Mesenchymal stem cell (in vitro differentiated cells and primary cell): ENCODE data around the gene FOXN4.

Experiments
- DNase-seq: peaks from one replicate; pipeline ENCODE4 v3.0.0-alpha.2; 2013
- H2AFZ ChIP-seq: one replicate; pipeline ENCODE4 v1.6.1; 2013; ENCODE audit warnings: low read depth, mild to moderate bottlenecking, control low read depth, inconsistent platforms, low read length, moderate library complexity
- H2AK5ac ChIP-seq: 2 replicates; pipeline ENCODE4 v1.6.1; 2013; ENCODE audit warnings: low read length, moderate library complexity, mild to moderate bottlenecking, inconsistent platforms; ENCODE audit not compliant: severe bottlenecking
- H2BK120ac ChIP-seq: one replicate; pipeline ENCODE4 v1.6.1; 2013; ENCODE audit warnings: low read depth, mild to moderate bottlenecking, inconsistent platforms, low read length, moderate library complexity
- H2BK12ac ChIP-seq, 2 experiments: one replicate each; pipeline ENCODE4 v1.6.1; 2013; ENCODE audit warnings: inconsistent platforms in 2 of 2, low read length in 2 of 2, mild to moderate bottlenecking in 2 of 2, moderate library complexity in 2 of 2, control low read depth in 1 of 2
- H2BK15ac ChIP-seq: one replicate; pipeline ENCODE4 v1.6.1; 2013; ENCODE audit warnings: mild to moderate bottlenecking, low read depth, inconsistent platforms; ENCODE audit not compliant: poor library complexity, severe bottlenecking
- H2BK5ac ChIP-seq: 2 replicates; pipeline ENCODE4 v1.6.1; 2013; ENCODE audit warnings: low read depth, mild to moderate bottlenecking, low read length, control low read depth, inconsistent platforms; ENCODE audit not compliant: poor library complexity, severe bottlenecking
- H3K14ac ChIP-seq, 2 experiments: one replicate each; pipeline ENCODE4 v1.6.1; 2013; ENCODE audit warnings: inconsistent platforms in 2 of 2, low read length in 2 of 2, control low read depth in 1 of 2, mild to moderate bottlenecking in 1 of 2, moderate library complexity in 1 of 2
- H3K18ac ChIP-seq, 2 experiments: one replicate each; pipeline ENCODE4 v1.6.1; 2013; ENCODE audit warnings: inconsistent platforms in 2 of 2, low read length in 2 of 2, control low read depth in 1 of 2, low read depth in 1 of 2, mild to moderate bottlenecking in 1 of 2
- H3K23ac ChIP-seq, 2 experiments: one replicate each; pipeline ENCODE4 v1.6.1; 2013; ENCODE audit warnings: inconsistent platforms in 2 of 2, low read length in 2 of 2, mild to moderate bottlenecking in 2 of 2, moderate library complexity in 2 of 2, control low read depth in 1 of 2
- H3K27ac ChIP-seq: 2 replicates; pipeline ENCODE4 v1.5.1; 2013; ENCODE audit warnings: mild to moderate bottlenecking, moderate library complexity, low read length, control low read depth, inconsistent platforms; ENCODE audit not compliant: poor library complexity, severe bottlenecking
- H3K27me3 ChIP-seq, 2 experiments: 2 replicates each; pipeline versions ENCODE4 v1.6.1 to v1.7.0; 2013; ENCODE audit warnings: low read length in 2 of 2, mild to moderate bottlenecking in 2 of 2, moderate library complexity in 2 of 2, control low read depth in 1 of 2, inconsistent platforms in 1 of 2; ENCODE audit not compliant: control insufficient read depth in 1 of 2, insufficient read depth in 1 of 2
- H3K36me3 ChIP-seq, 2 experiments: 2 replicates each; pipeline versions ENCODE4 v1.6.1 to v1.7.0; 2013; ENCODE audit warnings: low read length in 2 of 2, control low read depth in 1 of 2, inconsistent platforms in 1 of 2, low read depth in 1 of 2, mild to moderate bottlenecking in 1 of 2; ENCODE audit not compliant: insufficient read depth in 2 of 2, control insufficient read depth in 1 of 2
- H3K4ac ChIP-seq, 2 experiments: one replicate each; pipeline ENCODE4 v1.6.1; 2013; ENCODE audit warnings: inconsistent platforms in 2 of 2, low read length in 2 of 2, mild to moderate bottlenecking in 2 of 2, moderate library complexity in 2 of 2, control low read depth in 1 of 2, low read depth in 1 of 2
- H3K4me1 ChIP-seq: 2 replicates; pipeline ENCODE4 v1.6.1; 2013; ENCODE audit warnings: low read depth, low read length, control low read depth; ENCODE audit not compliant: control insufficient read depth, insufficient read depth
- H3K4me2 ChIP-seq: 2 replicates; pipeline ENCODE4 v1.6.1; 2013; ENCODE audit warnings: low read length, mild to moderate bottlenecking, inconsistent platforms; ENCODE audit not compliant: poor library complexity, severe bottlenecking
- H3K4me3 ChIP-seq, 2 experiments: 2 replicates each; pipeline versions ENCODE4 v1.5.1 to v1.7.0; 2013; ENCODE audit warnings: low read length in 2 of 2, mild to moderate bottlenecking in 2 of 2, control low read depth in 1 of 2, low read depth in 1 of 2; ENCODE audit not compliant: insufficient read depth in 1 of 2
- H3K79me1 ChIP-seq: replicated peaks from 2 replicates; pipeline ENCODE4 v1.6.1; 2013; ENCODE audit warnings: mild to moderate bottlenecking, control low read depth, low read length, inconsistent platforms; ENCODE audit not compliant: poor library complexity, severe bottlenecking
- H3K9ac ChIP-seq: 2 replicates; pipeline ENCODE4 v1.7.0; 2013; ENCODE audit warnings: mild to moderate bottlenecking, low read length, moderate library complexity
- H3K9me3 ChIP-seq: 2 replicates; pipeline ENCODE4 v1.7.0; 2013; ENCODE audit warnings: mild to moderate bottlenecking, low read length; ENCODE audit not compliant: control insufficient read depth
- H4K8ac ChIP-seq: one replicate; pipeline ENCODE4 v1.6.1; 2013; ENCODE audit warnings: inconsistent platforms, mild to moderate bottlenecking, low read length, moderate library complexity
- H4K91ac ChIP-seq: one replicate; pipeline ENCODE4 v1.6.1; 2013; ENCODE audit warnings: mild to moderate bottlenecking, low read length, inconsistent platforms
- WGBS: methylation state at CpG from one replicate; pipeline ENCODE4 v1.1.7; 2013; ENCODE audit warnings: mixed read lengths; 5-methylcytosine and 5-hydroxymethylcytosine counted together

Gene FOXN4

DNA sequence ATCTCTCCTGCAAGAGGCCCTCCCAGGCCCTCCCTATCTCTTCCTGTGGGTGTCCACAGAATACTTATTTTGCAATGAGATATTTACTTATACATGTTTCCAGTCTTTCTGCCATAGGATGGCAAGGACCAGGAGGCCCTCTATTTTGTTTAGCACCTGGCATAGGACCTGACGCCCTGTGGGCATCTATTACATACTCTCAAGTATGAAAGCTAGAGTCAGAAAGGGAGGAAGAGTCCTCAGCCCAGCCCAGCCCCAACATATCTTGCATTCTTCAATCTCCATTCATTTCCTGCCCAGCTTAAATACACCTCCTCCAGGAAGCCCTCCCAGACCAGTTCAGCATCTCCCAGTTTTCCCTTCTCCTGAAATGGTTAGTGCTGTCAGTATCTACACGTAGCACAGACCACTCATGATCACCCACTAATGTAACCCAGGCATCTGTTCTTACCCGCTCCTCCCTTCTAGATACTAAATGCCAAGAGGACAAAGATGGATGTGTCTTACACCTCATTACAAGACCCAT is 7.4 kb downstream of the FOXN4 start:
- Histone ChIP-seq H3K27me3 (peaks cover 61 to 73% of the 10 kb centered on the region in 2 experiments), H2BK15ac (no peak overlapping the region), H3K9me3 (no peaks in the 10 kb centered on the region), H3K79me1 (no peaks in the 10 kb centered on the region), H3K27ac (no peak overlapping the region), H3K4me1 (no peaks in the 10 kb centered on the region), H3K4me2 (no peak overlapping the region), H3K23ac (no peak overlapping the region), H2BK5ac (no peak overlapping the region), H3K4me3 (no peak overlapping the region), H2BK12ac (no peak overlapping the region), H3K36me3 (no peaks in the 10 kb centered on the region), H4K91ac (no peak overlapping the region), H2AK5ac (no peak overlapping the region), H3K14ac (no peak overlapping the region), H3K18ac (no peak overlapping the region), H3K9ac (no peak overlapping the region), H2AFZ (no peak overlapping the region), H4K8ac (no peak overlapping the region), H2BK120ac (no peak overlapping the region), H3K4ac (no peak overlapping the region)
- no peak for DNase-seq
- 74% methylated on average over 3 of the region's 3 CpGs for WGBS

GRCh38 chr12:109299849-109300248 is 9.2 kb downstream of the FOXN4 start:
- Histone ChIP-seq H4K91ac (no peak overlapping the region), H3K27ac (no peak overlapping the region), H2BK120ac (no peak overlapping the region), H3K27me3 (peaks cover 53 to 65% of the 10 kb centered on the region in 2 experiments), H4K8ac (no peak overlapping the region), H3K23ac (no peak overlapping the region), H3K36me3 (no peaks in the 10 kb centered on the region), H2AK5ac (no peak overlapping the region), H3K4ac (no peak overlapping the region), H2BK5ac (no peak overlapping the region), H2AFZ (no peak overlapping the region), H3K14ac (no peak overlapping the region), H3K9me3 (no peaks in the 10 kb centered on the region), H3K79me1 (no peaks in the 10 kb centered on the region), H2BK12ac (no peak overlapping the region), H2BK15ac (no peak overlapping the region), H3K9ac (no peak overlapping the region), H3K4me3 (no peak overlapping the region), H3K18ac (no peak overlapping the region), H3K4me2 (no peak overlapping the region), H3K4me1 (no peaks in the 10 kb centered on the region)
- 88% methylated on average over 7 of the region's 7 CpGs for WGBS
- no peak for DNase-seq

DNA sequence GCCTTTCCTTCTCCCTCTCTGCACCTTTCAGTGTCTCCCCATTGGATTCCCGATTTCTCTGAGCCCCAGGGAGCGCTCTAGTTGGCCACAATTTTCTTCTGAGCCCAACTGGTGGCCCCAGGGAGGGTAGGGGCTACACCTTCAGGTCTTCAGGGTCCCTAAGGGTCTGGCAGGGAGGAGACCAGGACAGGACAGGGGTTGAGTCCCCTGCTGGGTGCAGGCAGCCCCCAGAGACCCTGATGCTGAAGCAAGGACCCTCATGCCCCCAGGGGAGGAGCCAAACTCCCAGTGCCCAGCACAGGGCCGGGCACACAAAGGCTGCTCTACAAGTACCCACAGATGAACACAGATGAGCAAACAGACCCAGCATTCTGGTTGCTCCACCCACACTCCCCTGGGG is 12.7 kb downstream of the FOXN4 start:
- Histone ChIP-seq H2AK5ac (no peak overlapping the region), H2BK120ac (no peak overlapping the region), H2BK5ac (no peak overlapping the region), H3K9me3 (no peaks in the 10 kb centered on the region), H3K9ac (no peak overlapping the region), H3K4me1 (peaks cover 3% of the 10 kb centered on the region), H2AFZ (no peak overlapping the region), H4K8ac (no peak overlapping the region), H3K4ac (no peak overlapping the region), H3K36me3 (no peaks in the 10 kb centered on the region), H3K27ac (no peak overlapping the region), H3K14ac (no peak overlapping the region), H3K4me3 (no peak overlapping the region), H2BK12ac (no peak overlapping the region), H3K23ac (no peak overlapping the region), H3K79me1 (no peaks in the 10 kb centered on the region), H3K18ac (no peak overlapping the region), H2BK15ac (no peak overlapping the region), H3K4me2 (no peak overlapping the region), H3K27me3 (peaks cover 53 to 65% of the 10 kb centered on the region in 2 experiments), H4K91ac (no peak overlapping the region)
- 58% methylated on average over 3 of the region's 3 CpGs for WGBS
- no peak for DNase-seq

DNA sequence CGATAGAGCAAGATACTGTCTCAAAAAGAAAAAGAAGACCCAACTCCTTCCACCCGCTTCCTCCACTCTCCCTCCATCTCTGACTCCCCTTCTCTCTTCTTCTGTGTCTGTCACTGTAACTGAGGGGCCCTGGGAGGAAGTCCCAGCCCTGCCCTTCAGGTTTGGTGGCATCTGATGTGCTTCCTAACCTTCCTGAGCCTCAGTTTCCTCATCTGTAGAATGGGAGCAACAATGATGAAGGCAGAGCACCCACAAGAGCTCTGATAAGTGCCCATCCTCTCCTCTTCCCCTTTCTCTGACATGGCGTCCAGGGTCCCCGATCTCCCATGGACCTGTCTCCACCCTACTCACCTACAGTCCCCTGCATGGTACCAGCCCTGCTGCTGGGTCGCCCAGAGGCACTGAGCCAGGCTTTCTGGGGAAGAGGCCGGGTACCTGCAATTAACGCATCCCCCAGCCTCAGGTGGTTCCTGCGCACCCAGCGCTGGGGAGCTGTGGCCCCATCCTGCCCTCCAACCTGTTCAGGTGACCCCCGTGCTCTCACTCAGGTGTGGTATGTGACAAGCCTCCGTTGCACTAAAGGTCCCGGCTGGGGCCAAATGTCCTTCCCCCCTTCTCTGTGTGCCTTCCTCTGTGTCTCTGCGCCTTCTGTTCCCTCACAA is 13.2 kb downstream of the FOXN4 start:
- WGBS: 76% methylated on average over 13 of the region's 13 CpGs
- H4K91ac ChIP-seq: no peak overlapping the region
- H2BK5ac ChIP-seq: no peak overlapping the region
- H3K27me3 ChIP-seq: peaks cover 53 to 65% of the 10 kb centered on the region in 2 experiments
- no peak overlapping the region for H3K18ac ChIP-seq
- no peak overlapping the region for H2BK12ac ChIP-seq
- H3K27ac ChIP-seq: no peak overlapping the region
- no peak overlapping the region for H3K4me3 ChIP-seq
- no peak overlapping the region for H4K8ac ChIP-seq
- H3K4me1 ChIP-seq: peaks cover 5% of the 10 kb centered on the region
- H3K9ac ChIP-seq: no peak overlapping the region
- H2AFZ ChIP-seq: no peak overlapping the region
- H3K23ac ChIP-seq: no peak overlapping the region
- no peak overlapping the region for H2AK5ac ChIP-seq
- no peak overlapping the region for H2BK120ac ChIP-seq
- H3K36me3 ChIP-seq: no peaks in the 10 kb centered on the region
- no peak overlapping the region for H3K4me2 ChIP-seq
- no peak overlapping the region for H3K4ac ChIP-seq
- no peaks in the 10 kb centered on the region for H3K9me3 ChIP-seq
- no peak overlapping the region for H3K14ac ChIP-seq
- no peak for DNase-seq
- no peak overlapping the region for H2BK15ac ChIP-seq
- no peaks in the 10 kb centered on the region for H3K79me1 ChIP-seq
